ENCODE measurements around the gene MYOD1.

Gene MYOD1

DNA sequence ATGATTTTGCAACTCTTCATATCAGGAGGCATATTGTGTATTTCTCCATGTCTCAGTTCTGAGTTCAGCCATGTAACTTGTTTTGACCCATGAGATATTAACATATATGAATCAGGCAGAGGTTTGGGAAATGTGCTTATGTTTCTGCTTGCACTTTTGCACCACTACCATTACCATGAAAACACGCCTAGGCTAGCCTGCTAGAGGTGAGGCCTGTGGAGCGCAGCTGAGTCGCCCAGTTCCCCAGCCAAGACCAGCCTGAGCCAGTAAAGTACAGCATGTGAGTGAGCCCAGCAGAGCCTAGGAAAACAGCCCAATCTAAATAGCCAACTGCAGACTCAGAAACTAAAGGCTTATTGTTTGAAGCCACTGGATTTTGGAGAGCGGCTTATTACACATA, 18.4 kb upstream of the MYOD1 start:
- DNase-seq (ENCODE audit: low read depth in 2 of 2, low spot score in 1 of 2), result no peak

DNA sequence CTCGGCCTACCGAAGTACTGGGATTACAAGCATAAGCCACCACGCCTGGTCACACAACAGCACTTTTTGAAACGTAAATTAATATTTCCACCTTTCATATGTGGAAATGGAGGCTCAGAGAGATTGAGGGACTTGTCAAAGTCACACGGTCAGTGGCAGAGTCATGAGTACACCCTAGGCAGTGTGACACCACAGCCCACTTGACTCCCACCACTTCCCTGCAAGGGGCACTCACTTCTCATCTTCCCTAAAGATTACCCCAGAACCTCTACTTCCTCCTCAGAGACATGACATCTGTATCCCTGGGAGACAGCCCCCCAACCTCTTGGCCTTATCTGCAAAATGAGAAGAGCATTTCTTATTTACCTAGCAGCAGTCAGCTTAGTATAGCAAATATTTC, 16.5 kb upstream of the MYOD1 start:
- no peak for DNase-seq (ENCODE audit: low read depth in 2 of 2, low spot score in 1 of 2)

DNA sequence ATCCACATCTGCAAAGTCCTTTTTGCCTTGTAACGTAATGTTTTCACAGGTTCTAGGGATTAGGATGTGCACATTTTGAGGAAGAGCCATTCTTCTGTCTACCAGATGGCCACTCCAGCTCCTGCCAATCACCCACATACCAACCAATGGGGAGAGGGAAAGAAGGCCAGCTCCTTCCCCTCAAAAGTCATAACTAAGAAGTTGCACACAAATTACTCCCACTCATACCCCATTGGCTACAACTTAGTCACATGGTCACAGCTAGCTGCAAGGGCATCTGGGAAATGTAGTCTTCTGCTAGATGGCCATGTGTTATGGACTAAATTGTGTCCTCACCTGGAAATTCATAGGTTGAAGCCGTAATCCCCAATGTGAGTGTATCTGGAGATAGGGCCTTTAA, 15.4 kb upstream of the MYOD1 start:
- DNase-seq (ENCODE audit: low read depth in 2 of 2, low spot score in 1 of 2), result no peak

DNA sequence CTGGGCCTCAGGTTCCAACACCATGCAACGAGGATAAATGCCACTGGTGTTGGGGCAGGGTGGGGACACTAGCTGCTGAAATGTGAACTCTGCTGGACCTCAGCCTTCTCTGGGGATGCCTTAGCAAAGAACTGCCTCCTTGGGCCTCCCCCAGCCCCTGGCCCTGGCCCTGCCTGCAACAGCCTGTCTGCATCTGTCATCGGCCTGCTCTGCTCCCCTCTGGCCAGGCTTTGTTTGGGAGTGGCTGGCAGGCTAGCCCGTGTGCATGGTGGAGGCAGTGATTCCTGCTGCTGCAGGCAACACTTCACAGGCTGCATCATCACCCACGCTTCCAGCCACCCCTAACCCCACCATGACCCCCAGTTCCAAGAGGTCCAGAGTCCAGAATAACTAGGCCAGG, 11.5 kb upstream of the MYOD1 start:
- no peak for DNase-seq (ENCODE audit: low read depth in 2 of 2, low spot score in 1 of 2)

DNA sequence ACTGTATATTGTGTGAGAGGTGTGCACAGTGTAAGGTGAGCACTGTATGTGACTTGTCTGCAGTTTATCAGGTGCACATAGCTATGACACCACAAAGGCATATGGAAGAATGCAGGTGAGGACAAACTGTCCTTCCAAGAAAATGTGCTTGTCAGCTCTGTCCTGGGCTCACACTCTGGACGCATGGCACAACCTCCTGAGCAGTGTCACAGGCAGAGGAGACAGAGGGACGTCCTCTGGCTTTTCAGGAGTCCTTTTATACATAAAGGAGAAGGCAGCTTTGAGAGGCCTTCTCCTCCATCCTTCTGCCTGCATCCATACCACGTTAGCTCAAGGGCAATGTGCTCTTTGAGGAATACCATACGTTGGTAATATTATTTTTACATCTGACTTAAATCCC, 7.5 kb upstream of the MYOD1 start:
- no peak for DNase-seq (ENCODE audit: low read depth in 2 of 2, low spot score in 1 of 2)

DNA sequence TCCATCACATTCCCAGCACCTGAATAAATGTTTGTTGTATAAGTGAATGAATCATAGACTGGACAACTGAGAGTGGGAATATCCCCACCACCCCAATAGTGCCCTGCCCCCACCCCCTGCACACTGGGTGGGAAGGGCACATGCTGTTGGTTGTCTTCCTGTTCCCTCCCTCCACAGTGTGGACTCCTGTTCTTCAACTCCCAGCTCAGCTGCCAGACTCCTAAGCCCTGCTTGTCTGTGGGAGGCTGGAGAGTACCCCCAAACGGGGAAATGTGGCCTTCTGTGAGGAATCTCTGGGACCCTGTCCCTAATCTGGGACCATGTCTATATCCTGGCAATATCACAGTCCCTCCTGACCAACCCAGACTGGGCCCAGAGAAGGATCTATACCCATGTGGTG, 5.5 kb upstream of the MYOD1 start:
- DNase-seq (ENCODE audit: low read depth in 2 of 2, low spot score in 1 of 2), result no peak

DNA sequence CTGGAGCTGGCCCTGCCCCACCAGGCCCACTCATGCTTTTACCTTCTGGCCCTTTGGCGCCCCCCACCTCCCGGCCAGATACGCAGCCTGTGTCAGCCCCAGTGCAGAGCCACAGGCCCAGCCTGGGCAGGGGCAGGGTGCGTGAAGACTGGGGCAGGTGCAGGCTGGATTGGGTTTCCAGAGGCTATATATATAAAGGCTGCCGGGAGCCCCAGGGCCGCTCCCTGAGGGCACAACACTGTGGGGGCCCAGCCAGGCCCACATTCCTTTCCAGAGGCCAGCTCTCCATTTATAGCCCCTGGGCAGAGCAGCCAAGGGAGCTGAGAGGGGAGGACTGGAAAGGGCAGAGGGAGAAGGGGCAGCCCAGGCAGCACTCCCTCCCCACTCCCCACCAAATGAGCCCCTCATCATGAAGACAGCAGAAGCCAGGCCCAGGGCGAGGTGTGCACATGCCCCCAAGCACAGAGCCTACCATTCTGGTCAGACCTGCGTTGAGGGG, 5.0 kb upstream of the MYOD1 start:
- DNase-seq (ENCODE audit: low read depth in 2 of 2, low spot score in 1 of 2), result no peak

DNA sequence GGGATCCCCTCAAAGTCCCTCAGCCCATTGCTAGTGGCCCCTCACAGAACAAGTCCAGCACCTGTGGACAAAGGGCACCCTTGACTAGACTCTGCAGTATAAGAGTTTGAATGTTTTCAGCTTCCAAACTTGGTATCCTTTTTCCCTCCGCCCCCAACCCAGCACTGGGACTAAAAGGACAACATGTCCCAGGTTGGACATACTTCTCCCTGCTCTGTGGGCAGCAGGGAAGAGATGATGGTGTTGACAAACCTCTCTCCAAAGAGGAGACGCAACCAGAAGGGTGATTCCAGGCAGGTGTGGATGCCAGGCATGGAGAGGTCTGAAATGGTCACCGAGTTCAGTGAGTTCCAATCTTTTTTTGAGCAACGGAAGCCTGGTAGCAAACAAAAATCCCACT, 4.5 kb upstream of the MYOD1 start:
- DNase-seq (ENCODE audit: low read depth in 2 of 2, low spot score in 1 of 2), result no peak

DNA sequence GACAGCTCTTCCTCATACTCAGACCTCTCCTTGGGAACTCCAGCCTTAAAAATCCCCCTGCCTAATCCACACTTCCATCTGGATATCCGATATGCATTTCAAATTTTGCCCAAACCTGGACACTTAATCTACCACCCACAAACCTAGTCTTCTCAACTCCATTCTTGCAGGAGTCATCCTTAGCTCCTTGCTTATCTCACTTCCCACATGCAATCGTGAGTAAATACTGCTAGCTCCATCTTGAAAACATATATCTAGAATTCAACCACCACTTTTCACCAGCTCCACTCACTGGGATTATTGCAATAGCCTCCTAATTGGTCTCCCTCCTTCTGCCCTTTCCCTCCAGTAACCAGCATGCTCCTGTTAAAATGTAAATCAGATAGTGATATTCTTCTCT, 2.6 kb upstream of the MYOD1 start:
- DNase-seq (ENCODE audit: low read depth in 2 of 2, low spot score in 1 of 2), result no peak

DNA sequence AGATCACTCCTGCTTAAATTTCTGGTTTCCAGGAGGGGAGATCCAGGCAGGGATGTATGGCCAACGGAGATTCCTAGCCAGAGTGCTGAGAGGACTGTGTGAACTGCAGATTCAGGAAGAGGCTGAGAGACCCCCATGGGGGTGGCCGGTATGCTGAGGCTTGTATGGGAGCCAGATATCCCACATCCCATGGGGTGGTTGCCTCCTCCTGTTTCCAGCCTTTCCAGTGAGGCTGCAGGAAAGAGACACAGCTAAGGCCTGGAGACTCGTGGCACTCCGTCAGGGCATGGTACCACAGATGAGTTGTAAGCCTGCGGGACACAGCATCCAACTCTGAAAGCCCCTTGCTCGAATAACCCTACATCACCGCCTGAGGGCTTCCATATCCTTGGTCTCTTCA, 1.4 kb upstream of the MYOD1 start:
- no peak for DNase-seq (ENCODE audit: low read depth in 2 of 2, low spot score in 1 of 2)

DNA sequence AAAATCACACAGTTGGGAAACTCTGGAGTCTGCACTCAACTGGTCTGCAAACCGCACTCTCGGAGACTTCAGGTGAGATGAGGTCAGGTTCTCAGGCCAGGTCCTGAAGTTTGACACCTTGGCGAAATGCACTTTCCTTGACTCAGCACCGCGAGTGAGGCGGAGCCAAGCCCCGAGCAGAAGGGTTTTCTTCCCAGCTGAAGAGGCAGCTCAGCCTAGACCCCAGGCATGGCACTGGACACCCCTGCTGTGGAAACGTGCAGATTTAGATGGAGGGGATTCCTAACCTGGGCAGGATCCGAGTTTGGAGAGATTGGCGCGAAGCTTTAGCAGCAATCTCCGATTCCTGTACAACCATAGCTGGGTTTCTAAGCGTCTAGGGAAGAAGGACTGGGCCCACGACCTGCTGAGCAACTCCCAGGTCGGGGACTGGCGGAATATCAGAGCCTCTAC, 835 bp upstream of the MYOD1 start:
- no peak for DNase-seq (ENCODE audit: low read depth in 2 of 2, low spot score in 1 of 2)

DNA sequence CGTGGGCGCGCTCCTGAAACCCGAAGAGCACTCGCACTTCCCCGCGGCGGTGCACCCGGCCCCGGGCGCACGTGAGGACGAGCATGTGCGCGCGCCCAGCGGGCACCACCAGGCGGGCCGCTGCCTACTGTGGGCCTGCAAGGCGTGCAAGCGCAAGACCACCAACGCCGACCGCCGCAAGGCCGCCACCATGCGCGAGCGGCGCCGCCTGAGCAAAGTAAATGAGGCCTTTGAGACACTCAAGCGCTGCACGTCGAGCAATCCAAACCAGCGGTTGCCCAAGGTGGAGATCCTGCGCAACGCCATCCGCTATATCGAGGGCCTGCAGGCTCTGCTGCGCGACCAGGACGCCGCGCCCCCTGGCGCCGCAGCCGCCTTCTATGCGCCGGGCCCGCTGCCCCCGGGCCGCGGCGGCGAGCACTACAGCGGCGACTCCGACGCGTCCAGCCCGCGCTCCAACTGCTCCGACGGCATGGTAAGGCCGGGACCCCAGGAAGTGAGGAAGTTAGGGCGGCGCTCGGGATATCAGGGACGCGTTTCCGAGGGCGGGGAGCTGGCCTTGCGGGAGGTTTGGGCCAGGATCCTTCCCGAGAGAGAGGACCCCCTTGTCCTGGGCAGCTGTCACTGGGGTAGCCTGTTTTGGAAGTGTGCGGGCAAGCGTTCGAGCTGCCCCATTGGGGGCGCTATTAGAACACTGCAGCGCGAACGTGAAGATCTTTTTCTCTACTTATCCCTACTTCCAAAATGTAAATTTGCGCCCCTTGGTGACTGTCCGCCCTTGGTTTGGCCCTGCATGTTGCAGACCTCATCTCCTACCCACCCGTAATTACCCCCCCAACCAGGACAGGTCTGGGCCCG, 796 bp downstream of the MYOD1 start:
- no peak for DNase-seq (ENCODE audit: low read depth in 2 of 2, low spot score in 1 of 2)

DNA sequence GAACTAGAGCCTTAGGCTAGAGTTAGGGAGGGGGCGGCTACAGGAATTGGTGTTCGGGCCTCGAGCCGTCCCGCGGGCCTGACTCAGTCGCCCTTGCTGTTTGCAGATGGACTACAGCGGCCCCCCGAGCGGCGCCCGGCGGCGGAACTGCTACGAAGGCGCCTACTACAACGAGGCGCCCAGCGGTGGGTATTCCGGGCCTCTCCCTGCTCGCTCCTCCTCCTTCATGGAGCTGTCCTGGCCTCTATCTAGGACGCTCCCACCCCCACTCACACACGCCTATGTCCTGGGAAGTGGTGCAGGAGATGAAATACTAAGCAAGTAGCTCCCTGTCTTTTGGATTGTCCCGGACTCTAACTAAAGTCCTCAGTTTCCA, 1.4 kb downstream of the MYOD1 start:
- no peak for DNase-seq (ENCODE audit: low read depth in 2 of 2, low spot score in 1 of 2)

DNA sequence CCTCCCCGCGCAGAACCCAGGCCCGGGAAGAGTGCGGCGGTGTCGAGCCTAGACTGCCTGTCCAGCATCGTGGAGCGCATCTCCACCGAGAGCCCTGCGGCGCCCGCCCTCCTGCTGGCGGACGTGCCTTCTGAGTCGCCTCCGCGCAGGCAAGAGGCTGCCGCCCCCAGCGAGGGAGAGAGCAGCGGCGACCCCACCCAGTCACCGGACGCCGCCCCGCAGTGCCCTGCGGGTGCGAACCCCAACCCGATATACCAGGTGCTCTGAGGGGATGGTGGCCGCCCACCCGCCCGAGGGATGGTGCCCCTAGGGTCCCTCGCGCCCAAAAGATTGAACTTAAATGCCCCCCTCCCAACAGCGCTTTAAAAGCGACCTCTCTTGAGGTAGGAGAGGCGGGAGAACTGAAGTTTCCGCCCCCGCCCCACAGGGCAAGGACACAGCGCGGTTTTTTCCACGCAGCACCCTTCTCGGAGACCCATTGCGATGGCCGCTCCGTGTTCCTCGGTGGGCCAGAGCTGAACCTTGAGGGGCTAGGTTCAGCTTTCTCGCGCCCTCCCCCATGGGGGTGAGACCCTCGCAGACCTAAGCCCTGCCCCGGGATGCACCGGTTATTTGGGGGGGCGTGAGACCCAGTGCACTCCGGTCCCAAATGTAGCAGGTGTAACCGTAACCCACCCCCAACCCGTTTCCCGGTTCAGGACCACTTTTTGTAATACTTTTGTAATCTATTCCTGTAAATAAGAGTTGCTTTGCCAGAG, 2.0 kb downstream of the MYOD1 start:
- no peak for DNase-seq (ENCODE audit: low read depth in 2 of 2, low spot score in 1 of 2)

DNA sequence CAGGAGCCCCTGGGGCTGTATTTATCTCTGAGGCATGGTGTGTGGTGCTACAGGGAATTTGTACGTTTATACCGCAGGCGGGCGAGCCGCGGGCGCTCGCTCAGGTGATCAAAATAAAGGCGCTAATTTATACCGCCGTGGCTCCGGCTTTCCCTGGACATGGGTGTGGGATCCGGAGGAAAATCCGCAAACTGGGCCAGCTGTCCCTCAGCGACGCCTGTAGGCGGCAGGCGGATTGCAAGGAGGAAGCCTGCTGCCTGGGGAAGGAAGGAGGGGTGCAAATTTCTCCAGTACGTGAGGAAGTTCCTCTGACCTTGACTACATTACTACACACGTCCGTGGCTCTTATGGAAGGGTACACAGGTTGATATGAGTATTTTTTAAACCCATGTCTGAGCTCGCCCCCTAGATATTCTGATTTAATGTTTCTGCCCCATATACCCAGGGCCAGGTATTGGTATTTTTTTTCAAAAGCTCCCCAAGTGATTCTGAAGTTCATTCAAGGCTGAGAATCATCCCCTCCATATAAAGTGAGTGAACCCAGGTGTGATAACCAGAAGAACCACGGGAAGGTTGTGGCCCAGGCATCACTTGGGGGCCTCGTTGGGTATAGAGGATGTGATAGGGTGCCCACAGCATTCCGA, 2.8 kb downstream of the MYOD1 start:
- no peak for DNase-seq (ENCODE audit: low read depth in 2 of 2, low spot score in 1 of 2)

DNA sequence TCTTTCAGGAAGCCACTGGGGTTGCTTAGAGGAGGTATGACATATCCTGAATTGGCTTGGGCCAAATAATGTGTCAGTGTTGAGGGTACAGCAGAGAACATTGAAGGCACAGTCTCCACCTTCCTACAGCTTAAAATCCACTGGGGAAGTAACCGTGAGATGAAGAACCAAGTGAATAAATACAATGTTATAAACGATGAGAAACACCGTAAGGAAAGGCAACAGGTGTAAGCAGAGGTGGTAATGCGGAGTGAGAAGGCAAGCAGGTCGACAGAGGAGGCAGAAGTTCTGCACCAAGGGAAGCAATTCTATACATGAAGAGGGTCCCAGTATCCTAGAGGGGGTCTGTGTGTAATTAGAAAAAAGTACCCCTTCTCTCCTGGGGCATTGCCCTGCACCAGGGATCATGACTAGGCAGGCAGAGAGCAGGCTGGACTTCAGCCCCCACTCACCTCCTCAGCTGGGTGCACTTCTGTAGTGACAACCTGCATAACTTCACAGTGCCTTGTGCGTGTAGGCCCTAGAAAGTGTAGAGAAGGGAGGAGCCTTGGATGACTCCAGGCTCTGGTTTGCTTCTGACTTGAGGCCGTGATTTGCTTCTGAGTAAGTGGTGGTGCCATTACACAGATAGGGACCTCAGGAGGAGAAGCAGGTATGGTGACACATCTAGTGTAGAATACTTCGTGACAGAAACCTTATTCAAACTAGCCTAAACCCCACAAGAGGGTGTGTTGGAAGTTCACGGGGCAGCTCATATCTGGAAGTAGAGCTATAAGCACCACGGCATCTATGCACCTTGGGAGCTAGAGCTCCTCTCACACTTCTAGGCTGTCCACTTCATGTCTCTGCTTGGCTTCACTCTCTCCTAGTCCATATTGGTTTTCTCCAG, 4.9 kb downstream of the MYOD1 start:
- DNase-seq (ENCODE audit: low read depth in 2 of 2, low spot score in 1 of 2), result no peak

DNA sequence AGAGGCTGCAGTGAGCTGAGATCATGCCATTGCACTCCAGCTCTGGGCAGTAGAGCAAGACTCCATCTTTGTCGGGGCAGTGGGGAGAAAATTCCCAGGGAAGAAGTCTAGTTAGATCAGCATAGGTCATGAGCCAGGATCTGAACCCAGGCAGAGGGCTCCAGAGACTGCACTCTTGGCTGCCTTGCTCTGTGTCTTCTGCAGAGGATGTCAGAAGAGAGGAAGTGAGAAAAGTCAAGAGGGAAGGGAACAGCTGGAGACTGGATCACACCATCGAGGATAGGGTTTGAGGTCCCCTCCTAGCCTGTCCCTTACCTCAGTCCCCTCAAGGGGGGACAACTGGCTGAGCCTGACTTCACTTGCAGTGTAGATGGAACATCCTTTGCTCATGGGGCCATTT, 5.8 kb downstream of the MYOD1 start:
- no peak for DNase-seq (ENCODE audit: low read depth in 2 of 2, low spot score in 1 of 2)

DNA sequence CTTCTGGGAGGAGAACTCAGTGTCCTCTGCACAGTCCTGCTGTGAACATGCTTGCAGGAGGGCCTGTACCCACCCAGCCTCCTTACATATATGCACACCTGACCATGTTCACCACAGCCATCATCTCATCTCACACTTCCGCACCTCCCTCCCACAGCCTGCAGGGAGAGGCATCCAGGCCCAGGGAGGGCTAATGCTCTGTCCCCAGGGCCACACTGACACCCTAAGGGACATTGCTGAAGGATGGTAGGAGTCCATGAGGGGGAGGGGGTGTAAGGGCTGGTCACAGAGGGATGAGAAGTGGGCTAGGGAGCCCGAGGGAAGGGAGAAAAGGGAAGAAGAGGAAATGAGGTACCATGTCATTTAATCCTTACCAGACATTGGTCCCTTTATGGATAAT, 10.8 kb downstream of the MYOD1 start:
- DNase-seq (ENCODE audit: low read depth in 2 of 2, low spot score in 1 of 2), result no peak

DNA sequence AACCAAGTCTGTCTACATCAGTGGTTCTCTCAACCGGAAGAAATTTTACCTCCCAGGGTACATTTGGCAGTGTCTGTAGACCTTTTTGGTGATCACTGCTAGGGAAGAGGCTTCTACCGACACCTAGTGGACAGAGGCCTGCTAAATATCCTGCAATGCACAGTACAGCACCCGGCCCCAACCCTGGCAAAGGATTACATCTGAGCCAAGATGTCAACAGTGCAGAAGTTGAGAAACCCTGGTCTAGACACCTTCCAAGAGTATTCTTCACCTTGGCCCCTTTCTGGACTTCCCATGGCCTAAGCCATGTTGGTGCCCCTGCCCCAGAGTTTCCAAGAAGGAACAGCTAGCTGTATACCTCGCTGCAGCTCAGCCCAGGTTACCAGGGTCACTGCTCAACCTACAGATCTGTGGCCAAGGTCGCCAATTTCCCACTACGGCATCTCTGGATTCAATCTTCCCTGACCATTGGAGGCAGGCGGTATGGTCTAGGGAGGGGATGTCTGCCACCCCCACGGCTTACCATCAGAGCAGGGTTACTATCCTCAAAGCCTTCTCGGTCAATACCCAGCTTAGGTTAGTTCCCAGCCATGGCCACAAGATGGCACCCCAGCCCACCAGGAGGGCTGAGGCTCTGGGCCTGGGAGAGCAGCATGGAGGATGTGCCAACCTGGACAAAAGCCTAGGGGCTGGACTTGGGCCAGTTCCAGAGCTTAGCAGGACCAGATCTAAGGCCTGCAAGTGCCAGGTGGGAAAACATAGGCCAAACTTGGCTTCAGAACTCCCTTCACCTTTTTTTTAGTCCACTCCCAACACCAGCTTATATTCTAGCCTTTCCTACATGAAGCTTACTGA, 11.5 kb downstream of the MYOD1 start:
- DNase-seq (ENCODE audit: low read depth in 2 of 2, low spot score in 1 of 2), result peak in 1 of 2 donors; percentile 11

DNA sequence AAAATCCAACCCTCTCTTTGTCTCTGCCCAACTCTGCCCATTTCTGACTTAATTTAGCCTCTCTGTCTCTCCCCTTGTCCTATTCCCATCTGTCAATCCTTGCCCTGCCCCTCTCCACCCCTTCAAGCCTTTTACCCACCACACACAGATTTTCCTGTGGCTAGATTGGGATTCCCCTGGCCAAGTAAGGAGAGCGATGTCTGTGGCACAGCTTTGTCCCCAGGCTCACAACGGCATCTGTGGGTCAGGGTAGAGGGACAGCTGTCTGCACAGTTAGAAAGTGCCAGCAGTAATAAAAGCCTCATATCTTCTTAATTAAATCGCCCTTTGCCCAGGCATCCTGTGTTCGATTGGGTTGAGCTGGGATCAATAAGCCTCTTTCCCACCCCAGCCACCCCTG, 13.9 kb downstream of the MYOD1 start:
- no peak for DNase-seq (ENCODE audit: low read depth in 2 of 2, low spot score in 1 of 2)

Measured in stimulated activated CD8-positive, alpha-beta memory T cell treated with anti-CD3 and anti-CD28 coated beads, Interleukin-4, amount 100 ng/mL, for 4 hours (primary cell).